ENCODE results near the gene SLC12A4.

DNA sequence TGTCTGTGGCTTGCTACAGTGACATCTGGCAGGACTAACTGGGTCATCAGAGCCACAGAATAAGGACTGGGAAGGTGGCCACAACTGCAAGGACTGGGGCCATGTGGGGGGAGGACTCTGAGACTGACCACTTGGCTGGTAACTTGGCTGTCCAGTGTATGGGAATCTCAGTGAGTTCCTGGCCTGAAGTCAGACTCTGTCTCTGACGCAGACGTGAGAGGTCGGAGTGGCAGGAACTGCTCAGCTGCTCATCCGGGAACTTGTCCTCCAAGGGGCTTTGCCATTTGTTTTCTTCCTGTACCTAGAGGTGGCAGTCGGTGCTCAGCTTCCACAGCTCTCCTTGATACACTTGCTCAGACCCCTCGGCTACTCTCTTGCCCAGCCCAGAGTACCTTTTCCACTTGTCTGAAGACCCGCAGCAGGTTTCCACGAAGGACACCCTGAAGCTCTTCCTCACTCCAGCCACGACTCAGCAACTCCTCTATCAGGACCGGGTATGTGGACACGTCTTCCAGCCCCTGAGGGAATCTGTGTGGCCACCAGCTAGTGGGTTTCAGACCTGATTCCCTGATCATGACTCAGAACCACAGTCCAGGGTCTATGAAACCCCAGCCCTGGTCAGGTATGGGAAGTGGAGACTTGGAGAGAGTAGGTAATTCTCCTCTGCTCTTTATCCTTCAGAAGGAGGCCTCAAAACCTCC lies 19.2 kb upstream of the SLC12A4 start:
- no peak for TF ChIP-seq CTCF (IDR thresholded peaks at IDR 0.05)
- no peak for TF ChIP-seq POLR2A (IDR thresholded peaks at IDR 0.05)
